ENCODE measurements around the gene GPATCH4. TPM values are rescaled to one million over a fixed set of nuclear protein-coding genes. Genes with fewer than 3 reads are reported as not detected.
"Not testable (repeated sequence)": the region's sequence is repeated elsewhere in the genome, so short reads cannot be mapped to it uniquely, and the experiment has no call there.

The GPATCH4 gene
- total RNA-seq, 4 donors from 2014 or later, result 22.2 to 44.4 (median 29.6) TPM

DNA sequence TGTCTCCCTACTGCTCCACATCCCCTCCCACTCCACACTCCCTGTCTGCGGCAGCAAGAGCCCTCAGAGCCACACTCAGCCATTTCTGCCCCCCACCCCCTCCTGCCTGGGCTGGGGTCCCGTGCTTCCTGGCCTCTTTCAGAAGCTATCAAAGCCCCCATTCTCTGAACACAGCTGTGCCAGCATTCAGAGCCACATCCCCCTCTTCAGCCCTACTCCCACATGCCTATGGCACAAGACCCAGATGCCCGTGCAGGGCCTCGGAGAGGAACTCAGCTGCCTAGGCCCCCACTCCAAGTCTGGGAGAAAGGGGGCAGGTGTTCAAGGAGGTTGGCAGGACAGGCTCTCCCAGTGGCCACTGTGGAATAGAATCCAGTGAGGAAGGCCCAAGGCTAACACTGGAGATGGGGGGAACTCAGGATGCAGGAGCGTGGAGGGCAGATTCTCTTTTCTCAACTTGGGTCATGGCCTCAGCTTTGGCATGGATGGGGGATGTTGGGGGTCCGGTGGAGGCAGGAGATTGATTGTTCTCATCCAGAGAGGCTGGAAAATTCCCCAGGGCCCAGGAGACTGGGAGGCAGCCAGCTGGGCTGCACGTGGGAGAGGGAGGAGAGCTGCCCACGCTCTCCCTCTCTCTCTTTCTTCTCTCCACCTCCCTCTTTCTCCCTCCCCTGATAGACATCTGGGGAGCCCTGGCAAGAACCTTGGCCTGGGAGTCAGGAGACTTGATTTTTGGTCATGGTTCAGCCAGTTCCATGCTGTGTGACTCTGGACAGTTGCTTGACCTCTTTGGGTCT, 37.1 kb upstream of the GPATCH4 start:
- DNase-seq (ENCODE audit: low spot score in 2 of 2), result no peak
- Histone ChIP-seq H3K36me3 (no peaks in the 10 kb centered on the region), H3K4me3 (no peak overlapping the region), H3K4me1 (peaks cover 0 to 14% (median 6%) of the 10 kb centered on the region in 4 donors), H3K27me3 (peaks cover 0 to 98% of the 10 kb centered on the region in 2 donors), H3K9me3 (no peaks in the 10 kb centered on the region), H3K27ac (no peak overlapping the region)
- TF ChIP-seq POLR2A (IDR thresholded peaks at IDR 0.05), result no peak
- TF ChIP-seq EP300 (IDR thresholded peaks at IDR 0.05), result no peak
- TF ChIP-seq, protein P1, sequence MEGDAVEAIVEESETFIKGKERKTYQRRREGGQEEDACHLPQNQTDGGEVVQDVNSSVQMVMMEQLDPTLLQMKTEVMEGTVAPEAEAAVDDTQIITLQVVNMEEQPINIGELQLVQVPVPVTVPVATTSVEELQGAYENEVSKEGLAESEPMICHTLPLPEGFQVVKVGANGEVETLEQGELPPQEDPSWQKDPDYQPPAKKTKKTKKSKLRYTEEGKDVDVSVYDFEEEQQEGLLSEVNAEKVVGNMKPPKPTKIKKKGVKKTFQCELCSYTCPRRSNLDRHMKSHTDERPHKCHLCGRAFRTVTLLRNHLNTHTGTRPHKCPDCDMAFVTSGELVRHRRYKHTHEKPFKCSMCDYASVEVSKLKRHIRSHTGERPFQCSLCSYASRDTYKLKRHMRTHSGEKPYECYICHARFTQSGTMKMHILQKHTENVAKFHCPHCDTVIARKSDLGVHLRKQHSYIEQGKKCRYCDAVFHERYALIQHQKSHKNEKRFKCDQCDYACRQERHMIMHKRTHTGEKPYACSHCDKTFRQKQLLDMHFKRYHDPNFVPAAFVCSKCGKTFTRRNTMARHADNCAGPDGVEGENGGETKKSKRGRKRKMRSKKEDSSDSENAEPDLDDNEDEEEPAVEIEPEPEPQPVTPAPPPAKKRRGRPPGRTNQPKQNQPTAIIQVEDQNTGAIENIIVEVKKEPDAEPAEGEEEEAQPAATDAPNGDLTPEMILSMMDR (IDR thresholded peaks at IDR 0.05), result no peak
- WGBS, 2 donors, result 40 to 44% methylated on average over 8 of the region's 8 CpGs

- 51 to 61% methylated on average over 3 of the region's 3 CpGs for WGBS, 2 donors
- H3K36me3 ChIP-seq, result no peaks in the 10 kb centered on the region
- peaks cover 0 to 94% of the 10 kb centered on the region in 2 donors for H3K27me3 ChIP-seq
- H3K27ac ChIP-seq, result no peak overlapping the region
- DNase-seq (ENCODE audit: low spot score in 2 of 2), result no peak
- H3K4me3 ChIP-seq, result no peak overlapping the region
- TF ChIP-seq EP300 (IDR thresholded peaks at IDR 0.05) (no peak), POLR2A (IDR thresholded peaks at IDR 0.05) (no peak)
- TF ChIP-seq, protein P1 (IDR thresholded peaks at IDR 0.05), result no peak
- H3K4me1 ChIP-seq, result no peaks in the 10 kb centered on the region
- no peaks in the 10 kb centered on the region for H3K9me3 ChIP-seq
These were observed 31.1 kb upstream of the GPATCH4 start for GRCh38 chr1:156632355-156632754.

DNA sequence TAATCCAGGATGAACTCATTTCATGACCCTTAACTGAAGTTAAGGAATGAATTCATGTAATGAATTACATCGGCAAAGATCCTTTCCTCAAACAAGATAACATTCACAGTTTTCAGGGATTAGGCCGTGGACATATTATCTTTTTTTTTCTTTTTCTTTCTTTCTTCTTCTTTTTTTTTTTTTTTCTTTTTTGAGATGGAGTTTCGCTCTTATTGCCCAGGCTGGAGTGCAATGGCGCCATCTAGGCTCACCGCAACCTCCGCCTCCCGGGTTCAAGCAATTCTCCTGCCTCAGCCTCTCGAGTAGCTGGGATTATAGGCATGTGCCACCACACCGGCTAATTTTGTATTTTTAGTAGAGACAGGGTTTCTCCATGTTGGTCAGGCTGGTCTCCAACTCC, 29.9 kb upstream of the GPATCH4 start:
- DNase-seq (ENCODE audit: low spot score in 2 of 2); H3K36me3 ChIP-seq; H3K27ac ChIP-seq; H3K9me3 ChIP-seq; H3K4me1 ChIP-seq; H3K4me3 ChIP-seq: not testable (repeated sequence)
- WGBS, 2 donors, result 51 to 59% methylated on average over 9 of the region's 9 CpGs
- H3K27me3 ChIP-seq, result peaks cover 4 to 94% of the 10 kb centered on the region in 2 donors

GRCh38 chr1:156629823-156630449, 28.7 kb upstream of the GPATCH4 start:
- Histone ChIP-seq H3K4me1 (peaks cover 0 to 12% (median 10%) of the 10 kb centered on the region in 4 donors), H3K9me3 (no peaks in the 10 kb centered on the region), H3K27me3 (peaks cover 9 to 94% of the 10 kb centered on the region in 2 donors), H3K27ac (no peak overlapping the region), H3K36me3 (no peaks in the 10 kb centered on the region), H3K4me3 (no peak overlapping the region)
- TF ChIP-seq, protein P1 (IDR thresholded peaks at IDR 0.05), result no peak
- DNase-seq (ENCODE audit: low spot score in 2 of 2), result no peak
- 84 to 88% methylated on average over 8 of the region's 8 CpGs for WGBS, 2 donors

GRCh38 chr1:156627313-156627880, 26.1 kb upstream of the GPATCH4 start:
- Histone ChIP-seq H3K27me3 (peaks cover 9 to 95% of the 10 kb centered on the region in 2 donors), H3K36me3 (no peaks in the 10 kb centered on the region), H3K4me1 (peaks cover 0 to 24% (median 22%) of the 10 kb centered on the region in 4 donors), H3K9me3 (no peaks in the 10 kb centered on the region), H3K27ac (no peak overlapping the region), H3K4me3 (no peak overlapping the region)
- DNase-seq (ENCODE audit: low spot score in 2 of 2), result peak in 1 of 2 donors; percentile 57
- 88 to 91% methylated on average over 2 of the region's 2 CpGs for WGBS, 2 donors
- no peak for TF ChIP-seq EP300 (IDR thresholded peaks at IDR 0.05)
- TF ChIP-seq, protein P1 (IDR thresholded peaks at IDR 0.05), result peak; percentile 40 to 64 (median 49)
